Adrenal gland (tissue), 12 donors: ENCODE measurements around the gene FRY. TPM values are rescaled to one million over a fixed set of nuclear protein-coding genes. Genes with fewer than 3 reads are reported as not detected.
"Not testable (repeated sequence)": the region's sequence is repeated elsewhere in the genome, so short reads cannot be mapped to it uniquely, and the experiment has no call there.

ENCODE experiments used
- DNase-seq, 7 donors: peaks; one replicate each; pipeline ENCODE4 v3.0.0-alpha.2; 2019 to 2020
- H3K27ac ChIP-seq, 5 donors: fragments of 200-600 bp; sonication (generic) in 4 of 5; 1 replicate in 3 of 5; 2 replicates in 2 of 5; pipeline versions ENCODE4 v1.5.1 to v1.8.0; 2016 to 2020; ENCODE audit warnings: mild to moderate bottlenecking in 1 of 5
- H3K27me3 ChIP-seq: fragments of 200-600 bp; 2 replicates; pipeline ENCODE4 v1.8.0; 2021
- H3K36me3 ChIP-seq, 2 donors: fragments of 200-600 bp; replicated peaks in 1 of 2; 1 replicate in 1 of 2; 2 replicates in 1 of 2; pipeline versions ENCODE4 v1.5.1 to v1.8.0; 2018 to 2022
- H3K4me1 ChIP-seq, 2 donors: fragments of 200-600 bp; replicated peaks in 1 of 2; 1 replicate in 1 of 2; 2 replicates in 1 of 2; pipeline versions ENCODE4 v1.5.1 to v1.8.0; 2018 to 2021
- H3K4me3 ChIP-seq, 4 donors: fragments of 200-600 bp; sonication (generic) in 3 of 4; one replicate each; pipeline ENCODE4 v1.5.1; 2016 to 2018
- H3K9me3 ChIP-seq, 3 donors: fragments of 200-600 bp; sonication (generic) in 1 of 3; replicated peaks in 1 of 3; 1 replicate in 2 of 3; 2 replicates in 1 of 3; pipeline versions ENCODE4 v1.5.1 to v1.8.0; 2016 to 2021
- CTCF ChIP-seq, 6 experiments: fragments of 450-650 bp in 4 of 6; fragments of 200-600 bp in 2 of 6; sonication (generic) in 1 of 6; IDR thresholded peaks; 1 replicate in 5 of 6; 2 replicates in 1 of 6; pipeline versions ENCODE4 v1.5.1 to v1.8.0; 2016 to 2021; ENCODE audit warnings: antibody characterized with exemption in 6 of 6, mild to moderate bottlenecking in 2 of 6, moderate library complexity in 1 of 6
- POLR2A ChIP-seq, 2 donors: fragments of 450-650 bp; IDR thresholded peaks; one replicate each; pipeline ENCODE4 v1.6.1; 2017; ENCODE audit warnings: antibody characterized with exemption in 2 of 2, mild to moderate bottlenecking in 2 of 2, moderate library complexity in 1 of 2
- WGBS, 4 donors: extraction: QIAGEN DNeasy Blood & Tissue Kit in 2 of 4; methylation state at CpG; one replicate each; pipeline versions ENCODE4 v1.1.5 to v1.1.7; 2013 to 2017; 5-methylcytosine and 5-hydroxymethylcytosine counted together
- intact Hi-C, 2 donors: fragments of 100-400 bp; cut with DNase I; formaldehyde crosslinking; loops; one replicate each; pipeline versions ENCODE4 v1.14.1 to v1.15.0; 2022 to 2023
- polyA plus RNA-seq, 3 donors: library from polyadenylated mRNA; stranded (reverse); fragments of 200-250 nt in 2 of 3; fragments of 350-450 nt in 1 of 3; fragmentation: Illumina TruSeq in 1 of 3; extraction: RNeasy Lipid Tissue Mini Kit (QIAGEN cat#74804) in 1 of 3; gene quantifications; one replicate each; pipeline ENCODE4 v1.2.3, GENCODE V29; 2013 to 2014
- total RNA-seq, 9 donors: library from RNA; depleted of rRNA in 4 of 9; stranded (reverse); fragments of >200 nt in 4 of 9; fragments of 120-200 nt in 1 of 9; fragmentation: NEBNext Ultra II Directional in 1 of 9; extraction: Animal tissue kit (Norgen Biotek cat#: 25700) in 1 of 9; gene quantifications; one replicate each; pipeline versions ENCODE4 v1.1.0 to v1.2.4, GENCODE V29; 2013 to 2023
- donor health status: healthy with polysubstance abuse.
- donor health status: Bipolar disorder and iron deficiency.
- donor health status: DM: yes; HTN: yes; CAD: no.
- donor health status: DM: no; HTN: no; CAD: no.
- donor health status: DM: no; HTN: no; CAD: no.
- donor health status: DM: yes; HTN: yes; CAD: no.

FRY gene
- total and polyA plus RNA-seq, 12 donors: 1.5 to 17.2 (median 7.3) TPM

- no peak overlapping the region for H3K4me3 ChIP-seq
- intact Hi-C loops: no loop called here
- 64 to 66% (median 65%) methylated on average over 5 of the region's 5 CpGs for WGBS, 4 donors
- no peaks in the 10 kb centered on the region for H3K36me3 ChIP-seq
- H3K27me3 ChIP-seq: no peaks in the 10 kb centered on the region
- H3K4me1 ChIP-seq: peaks cover 0 to 8% of the 10 kb centered on the region in 2 donors
- no peaks in the 10 kb centered on the region for H3K9me3 ChIP-seq
- TF ChIP-seq POLR2A (IDR thresholded peaks at IDR 0.05) (no peak), CTCF (IDR thresholded peaks at IDR 0.05) (no peak)
- H3K27ac ChIP-seq: no peak overlapping the region
- DNase-seq: no peak
These were observed 44.7 kb upstream of the FRY start for GRCh38 chr13:31986676-31987470.

DNA sequence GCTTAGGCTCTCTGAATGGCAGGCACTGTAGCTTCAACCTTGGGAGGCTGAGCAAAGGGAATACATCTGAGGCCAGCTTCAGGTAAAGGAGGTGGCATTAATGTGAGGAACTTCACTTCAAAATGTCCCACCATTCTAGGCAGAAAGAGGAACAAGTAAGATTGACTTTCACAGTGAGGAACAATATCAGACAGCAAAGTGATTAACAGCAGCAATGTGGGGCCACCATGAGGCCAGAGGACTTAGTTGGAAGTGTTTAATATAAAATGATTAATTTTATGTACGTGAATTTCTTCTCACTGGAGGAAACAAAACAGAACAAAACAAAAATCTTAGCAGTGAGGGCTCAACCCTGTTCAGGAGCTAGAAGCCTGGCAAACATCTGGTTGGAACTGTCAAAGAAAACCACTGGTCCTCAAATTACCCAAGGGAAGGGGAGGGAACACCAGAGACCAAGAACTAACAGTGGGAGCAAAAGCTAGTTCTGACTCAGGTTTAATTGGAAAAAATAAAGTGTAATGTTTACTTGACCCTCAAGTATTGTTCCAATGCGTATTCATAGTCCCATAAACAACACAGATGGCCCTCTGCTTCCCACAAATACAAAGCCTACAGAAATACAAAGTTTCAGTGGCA is 43.9 kb upstream of the FRY start:
- intact Hi-C loops: no loop called here
- no peaks in the 10 kb centered on the region for H3K36me3 ChIP-seq
- no peaks in the 10 kb centered on the region for H3K27me3 ChIP-seq
- 59 to 70% (median 67%) methylated on average over 2 of the region's 2 CpGs for WGBS, 4 donors
- H3K9me3 ChIP-seq: no peaks in the 10 kb centered on the region
- no peak overlapping the region for H3K4me3 ChIP-seq
- peaks cover 0 to 2% of the 10 kb centered on the region in 2 donors for H3K4me1 ChIP-seq
- TF ChIP-seq POLR2A (IDR thresholded peaks at IDR 0.05): no peak
- TF ChIP-seq CTCF (IDR thresholded peaks at IDR 0.05): no peak
- DNase-seq: no peak
- H3K27ac ChIP-seq: no peak overlapping the region

DNA sequence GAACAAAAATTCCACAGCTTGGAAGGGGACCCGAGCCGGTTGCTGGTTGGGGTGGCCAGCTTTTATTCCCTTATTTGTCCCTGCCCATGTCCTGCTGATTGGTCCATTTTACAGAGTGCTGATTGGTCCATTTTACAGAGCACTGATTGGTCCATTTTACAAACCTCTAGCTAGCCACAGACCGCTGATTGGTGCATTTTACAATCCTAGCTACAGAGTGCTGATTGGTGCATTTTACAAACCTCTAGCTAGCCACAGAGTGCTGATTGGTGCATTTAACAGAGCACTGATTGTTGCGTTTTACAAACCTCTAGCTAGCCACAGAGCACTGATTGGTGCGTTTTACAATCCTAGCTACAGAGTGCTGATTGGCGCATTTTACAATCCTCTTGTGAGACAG is 37.2 kb upstream of the FRY start:
- WGBS, 4 donors: 89 to 95% (median 92%) methylated on average over 6 of the region's 6 CpGs
- H3K4me3 ChIP-seq, DNase-seq, H3K4me1 ChIP-seq, H3K27ac ChIP-seq, H3K36me3 ChIP-seq, H3K27me3 ChIP-seq, H3K9me3 ChIP-seq, intact Hi-C loops: not testable (repeated sequence)

GRCh38 chr13:31996601-31997000 is 35.0 kb upstream of the FRY start:
- no peak for TF ChIP-seq CTCF (IDR thresholded peaks at IDR 0.05)
- no peak for TF ChIP-seq POLR2A (IDR thresholded peaks at IDR 0.05)
- intact Hi-C loops: no loop called here

More at GRCh38 chr13:31996601-31997000, 35.0 kb upstream of the FRY start:
- Histone ChIP-seq H3K4me1 (no peaks in the 10 kb centered on the region), H3K27me3 (no peaks in the 10 kb centered on the region), H3K9me3 (no peaks in the 10 kb centered on the region), H3K4me3 (no peak overlapping the region), H3K36me3 (no peaks in the 10 kb centered on the region), H3K27ac (no peak overlapping the region)
- WGBS, 4 donors: 42 to 89% (median 64%) methylated on average over 2 of the region's 2 CpGs
- DNase-seq: no peak
